Liver (tissue), 3 donors: ENCODE data around the gene TMEM18.

Experiments
- ATF3 ChIP-seq: IDR thresholded peaks from 2 replicates; pipeline ENCODE4 v1.6.1; 2016; ENCODE audit warnings: antibody characterized with exemption
- EGR1 ChIP-seq, 2 donors: IDR thresholded peaks; 2 replicates each; pipeline ENCODE4 v1.6.1; 2016 to 2018; ENCODE audit warnings: antibody characterized with exemption in 2 of 2, low read depth in 2 of 2
- HNF4A ChIP-seq, 2 donors: conservative IDR thresholded peaks; 2 replicates each; pipeline ENCODE4 v1.6.1; 2016; ENCODE audit warnings: antibody characterized with exemption in 2 of 2, mild to moderate bottlenecking in 2 of 2
- MAX ChIP-seq: IDR thresholded peaks from 2 replicates; pipeline ENCODE4 v1.6.1; 2016; ENCODE audit warnings: antibody characterized with exemption
- RAD21 ChIP-seq, 2 donors: IDR thresholded peaks; 2 replicates each; pipeline ENCODE4 v1.6.1; 2016; ENCODE audit warnings: antibody characterized with exemption in 2 of 2, mild to moderate bottlenecking in 2 of 2
- REST ChIP-seq: IDR thresholded peaks from 2 replicates; pipeline ENCODE4 v1.6.1; 2016; ENCODE audit warnings: antibody characterized with exemption, mild to moderate bottlenecking
- TF ChIP-seq, protein P1 (sequence below): fragments of 150-350 bp; IDR thresholded peaks from 2 replicates; pipeline ENCODE4 v1.5.1; 2017; ENCODE audit warnings: improper control_type of control experiment, low read depth, low read length; ENCODE audit not compliant: missing input control
- donor health status: healthy.
- donor health status: healthy.

DNA sequence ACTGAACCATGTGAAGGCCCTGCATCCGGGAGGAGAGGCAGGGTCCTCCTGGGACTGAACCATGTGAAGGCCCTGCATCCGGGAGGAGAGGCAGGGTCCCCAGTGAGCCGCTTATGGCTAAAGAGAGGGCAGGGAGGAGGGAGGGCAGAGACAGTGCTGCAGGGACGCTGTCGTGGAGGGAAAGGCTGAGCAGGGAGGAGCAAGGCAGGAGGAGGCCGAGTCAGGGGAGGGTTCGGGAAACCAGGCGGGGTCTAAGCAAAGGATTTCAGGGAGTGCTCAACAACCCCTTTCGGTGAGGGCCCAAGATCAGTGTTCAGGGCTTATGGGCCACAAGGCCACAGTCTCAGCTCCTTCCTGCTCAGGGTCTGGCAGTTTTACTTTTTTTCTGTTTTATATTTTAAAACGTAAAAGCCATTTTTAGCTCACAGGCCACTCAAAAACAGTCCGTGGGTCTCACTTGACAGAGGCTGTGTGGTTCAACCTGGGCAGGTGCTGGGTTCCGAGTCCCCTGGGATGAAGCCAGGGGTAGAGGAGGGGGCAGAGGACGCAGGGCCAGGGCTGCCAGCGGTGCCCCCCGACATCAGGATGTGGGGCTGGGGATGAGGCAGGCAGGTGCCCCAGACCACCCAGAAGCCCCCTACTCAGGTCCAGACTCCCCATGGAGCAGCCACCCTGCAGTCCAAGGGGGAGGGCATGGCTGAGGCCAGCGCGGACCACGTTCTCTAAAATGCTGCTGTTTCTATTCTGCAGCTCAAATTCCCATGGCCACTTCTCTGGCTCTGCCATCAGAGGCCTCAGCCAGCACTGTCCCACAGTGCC, 5.2 kb downstream of the TMEM18 start:
- no peak for TF ChIP-seq REST
- TF ChIP-seq, protein P1, sequence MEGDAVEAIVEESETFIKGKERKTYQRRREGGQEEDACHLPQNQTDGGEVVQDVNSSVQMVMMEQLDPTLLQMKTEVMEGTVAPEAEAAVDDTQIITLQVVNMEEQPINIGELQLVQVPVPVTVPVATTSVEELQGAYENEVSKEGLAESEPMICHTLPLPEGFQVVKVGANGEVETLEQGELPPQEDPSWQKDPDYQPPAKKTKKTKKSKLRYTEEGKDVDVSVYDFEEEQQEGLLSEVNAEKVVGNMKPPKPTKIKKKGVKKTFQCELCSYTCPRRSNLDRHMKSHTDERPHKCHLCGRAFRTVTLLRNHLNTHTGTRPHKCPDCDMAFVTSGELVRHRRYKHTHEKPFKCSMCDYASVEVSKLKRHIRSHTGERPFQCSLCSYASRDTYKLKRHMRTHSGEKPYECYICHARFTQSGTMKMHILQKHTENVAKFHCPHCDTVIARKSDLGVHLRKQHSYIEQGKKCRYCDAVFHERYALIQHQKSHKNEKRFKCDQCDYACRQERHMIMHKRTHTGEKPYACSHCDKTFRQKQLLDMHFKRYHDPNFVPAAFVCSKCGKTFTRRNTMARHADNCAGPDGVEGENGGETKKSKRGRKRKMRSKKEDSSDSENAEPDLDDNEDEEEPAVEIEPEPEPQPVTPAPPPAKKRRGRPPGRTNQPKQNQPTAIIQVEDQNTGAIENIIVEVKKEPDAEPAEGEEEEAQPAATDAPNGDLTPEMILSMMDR, result no peak
- TF ChIP-seq HNF4A (conservative IDR thresholded peaks at IDR 0.05), result no peak
- no peak for TF ChIP-seq ATF3
- no peak for TF ChIP-seq EGR1 (IDR thresholded peaks at IDR 0.05; ENCODE audit: low read depth in 2 of 2)
- no peak for TF ChIP-seq RAD21 (IDR thresholded peaks at IDR 0.05)
- TF ChIP-seq MAX, result no peak
